Amniotic stem cell (primary cell): ENCODE data around the gene MID1IP1.

Source experiments
- DNase-seq: peaks from one replicate; lab custom pipeline; 2025; lab: John Stamatoyannopoulos, UW

Gene MID1IP1

GRCh38 chrX:38800981-38801845 is at the start of gene MID1IP1:
Gene MID1IP1, plus strand, starts transcription at chrX:38801459. Its CDS starts 3,488 bp downstream, at chrX:38804947.
- peak; percentile 45 for DNase-seq

GRCh38 chrX:38754102-38754790 is 47.0 kb upstream of the MID1IP1 start:
- DNase-seq = peak; percentile 12

- no peak for DNase-seq
These were observed 46.2 kb upstream of the MID1IP1 start for GRCh38 chrX:38754818-38755718.

- DNase-seq = no peak
These were observed 40.4 kb upstream of the MID1IP1 start for GRCh38 chrX:38760883-38761282.

- peak; percentile 1 for DNase-seq
These were observed 33.2 kb upstream of the MID1IP1 start for GRCh38 chrX:38768079-38768478.

- DNase-seq = no peak
These were observed 31.1 kb upstream of the MID1IP1 start for GRCh38 chrX:38770152-38770551.

- no peak for DNase-seq
These were observed 27.0 kb upstream of the MID1IP1 start for GRCh38 chrX:38774249-38774648.

- peak; percentile 3 for DNase-seq
These were observed 4.3 kb upstream of the MID1IP1 start for GRCh38 chrX:38796946-38797345.

- no peak for DNase-seq
These were observed 2.3 kb upstream of the MID1IP1 start for GRCh38 chrX:38798956-38799355.

GRCh38 chrX:38799995-38800580 is 1.2 kb upstream of the MID1IP1 start:
- DNase-seq = no peak

- no peak for DNase-seq
These were observed 2.0 kb downstream of the MID1IP1 start for GRCh38 chrX:38803243-38803587.

GRCh38 chrX:38803588-38804431 is 2.6 kb downstream of the MID1IP1 start:
- DNase-seq = no peak

- no peak for DNase-seq
These were observed 3.1 kb downstream of the MID1IP1 start for GRCh38 chrX:38804432-38804681.

- no peak for DNase-seq
These were observed 3.6 kb downstream of the MID1IP1 start for GRCh38 chrX:38804682-38805431.

- DNase-seq = peak; percentile 15
These were observed 4.5 kb downstream of the MID1IP1 start for GRCh38 chrX:38805432-38806389.

GRCh38 chrX:38806875-38807621 is 5.8 kb downstream of the MID1IP1 start:
- no peak for DNase-seq

- no peak for DNase-seq
These were observed 6.6 kb downstream of the MID1IP1 start for GRCh38 chrX:38807873-38808272.

GRCh38 chrX:38811515-38812243 is 10.4 kb downstream of the MID1IP1 start:
- DNase-seq = no peak
